Stimulated activated CD8-positive, alpha-beta memory T cell treated with anti-CD3 and anti-CD28 coated beads, Interleukin-15, amount 100 ng/mL, for 24 hours (primary cell): Measurements from ENCODE around the gene NDUFB1.

Experiments
- DNase-seq: peaks from one replicate; pipeline ENCODE4 v3.0.0-alpha.2; 2020; ENCODE audit warnings: low read depth

The NDUFB1 gene

DNA sequence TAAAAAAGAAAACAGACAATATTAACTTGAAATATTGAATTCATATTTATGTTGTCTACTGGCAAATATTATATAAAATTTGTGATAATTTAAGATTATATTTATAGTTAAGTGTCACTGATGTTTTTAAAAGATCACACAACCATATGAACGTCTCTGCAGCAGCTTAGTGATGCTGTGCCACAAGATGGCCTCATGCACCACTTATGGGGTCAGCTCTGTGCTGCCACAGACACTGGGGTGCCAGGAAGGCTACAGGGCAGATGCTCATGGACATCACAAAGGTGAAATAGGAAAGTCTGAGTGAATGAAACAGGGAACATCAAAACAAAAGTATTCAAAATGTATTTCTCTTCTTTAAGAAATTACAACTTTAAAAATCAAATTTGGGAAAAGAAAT is 28.2 kb downstream of the NDUFB1 start:
- no peak for DNase-seq

GRCh38 chr14:92088494-92088893 is 33.0 kb downstream of the NDUFB1 start:
- DNase-seq: no peak

- no peak for DNase-seq
These were observed 47.0 kb downstream of the NDUFB1 start for GRCh38 chr14:92074555-92074954.
